Kasumi-1 (cell line): ENCODE data around the gene PRAC2.

Experiments
- DNase-seq, 2 experiments: peaks; one replicate each; lab custom pipeline; 2025; lab: John Stamatoyannopoulos, UW

Gene PRAC2

GRCh38 chr17:48734333-48735061 is 11.5 kb downstream of the PRAC2 start:
- no peak for DNase-seq

GRCh38 chr17:48735062-48735351 is 12.0 kb downstream of the PRAC2 start:
- DNase-seq = no peak

GRCh38 chr17:48737330-48738043 is 14.5 kb downstream of the PRAC2 start:
- DNase-seq = no peak

- no peak for DNase-seq
These were observed 15.4 kb downstream of the PRAC2 start for GRCh38 chr17:48738424-48738802.

GRCh38 chr17:48738803-48739526 is 16.0 kb downstream of the PRAC2 start:
- DNase-seq = no peak

GRCh38 chr17:48740537-48740936 is 17.6 kb downstream of the PRAC2 start:
- DNase-seq = no peak

GRCh38 chr17:48745381-48746275 is 22.6 kb downstream of the PRAC2 start:
- no peak for DNase-seq

GRCh38 chr17:48746916-48747444 is 24.0 kb downstream of the PRAC2 start:
- no peak for DNase-seq

- DNase-seq = no peak
These were observed 24.7 kb downstream of the PRAC2 start for GRCh38 chr17:48747445-48748363.

GRCh38 chr17:48748718-48749566 is 26.0 kb downstream of the PRAC2 start:
- DNase-seq = no peak

GRCh38 chr17:48749621-48750553 is 26.9 kb downstream of the PRAC2 start:
- no peak for DNase-seq

- no peak for DNase-seq
These were observed 28.2 kb downstream of the PRAC2 start for GRCh38 chr17:48751172-48751571.

- DNase-seq = no peak
These were observed 28.9 kb downstream of the PRAC2 start for GRCh38 chr17:48751733-48752398.

- no peak for DNase-seq
These were observed 29.7 kb downstream of the PRAC2 start for GRCh38 chr17:48752399-48753288.

- DNase-seq = no peak
These were observed 31.0 kb downstream of the PRAC2 start for GRCh38 chr17:48753794-48754499.

- no peak for DNase-seq
These were observed 31.7 kb downstream of the PRAC2 start for GRCh38 chr17:48754500-48755261.
